ENCODE measurements around the gene ZNF428.

Gene ZNF428

DNA sequence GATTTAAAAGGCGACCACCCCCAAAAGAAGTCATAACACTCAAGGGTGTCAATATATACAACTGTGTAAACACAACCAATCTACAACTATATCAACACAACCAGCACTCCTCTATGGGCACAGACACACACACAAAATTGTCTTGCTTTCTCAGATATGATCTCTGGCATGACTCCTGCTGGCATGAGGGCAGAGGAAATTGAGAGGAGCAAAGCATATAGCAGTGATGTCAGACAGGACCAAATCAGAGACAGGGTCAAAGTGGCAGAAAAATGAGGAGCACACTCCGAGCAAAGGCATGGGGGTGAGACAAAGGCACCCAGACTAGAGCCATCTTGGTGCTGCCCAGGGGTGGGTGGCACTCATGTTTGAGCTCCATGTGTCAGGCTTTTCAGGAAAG, 33.1 kb downstream of the ZNF428 start:
- H3K4me3 ChIP-seq (replicated peaks in 1 of 2; ENCODE audit: low read depth in 2 of 2, low read length in 2 of 2) = no peak overlapping the region
- TF ChIP-seq, protein P1, sequence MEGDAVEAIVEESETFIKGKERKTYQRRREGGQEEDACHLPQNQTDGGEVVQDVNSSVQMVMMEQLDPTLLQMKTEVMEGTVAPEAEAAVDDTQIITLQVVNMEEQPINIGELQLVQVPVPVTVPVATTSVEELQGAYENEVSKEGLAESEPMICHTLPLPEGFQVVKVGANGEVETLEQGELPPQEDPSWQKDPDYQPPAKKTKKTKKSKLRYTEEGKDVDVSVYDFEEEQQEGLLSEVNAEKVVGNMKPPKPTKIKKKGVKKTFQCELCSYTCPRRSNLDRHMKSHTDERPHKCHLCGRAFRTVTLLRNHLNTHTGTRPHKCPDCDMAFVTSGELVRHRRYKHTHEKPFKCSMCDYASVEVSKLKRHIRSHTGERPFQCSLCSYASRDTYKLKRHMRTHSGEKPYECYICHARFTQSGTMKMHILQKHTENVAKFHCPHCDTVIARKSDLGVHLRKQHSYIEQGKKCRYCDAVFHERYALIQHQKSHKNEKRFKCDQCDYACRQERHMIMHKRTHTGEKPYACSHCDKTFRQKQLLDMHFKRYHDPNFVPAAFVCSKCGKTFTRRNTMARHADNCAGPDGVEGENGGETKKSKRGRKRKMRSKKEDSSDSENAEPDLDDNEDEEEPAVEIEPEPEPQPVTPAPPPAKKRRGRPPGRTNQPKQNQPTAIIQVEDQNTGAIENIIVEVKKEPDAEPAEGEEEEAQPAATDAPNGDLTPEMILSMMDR (IDR thresholded peaks at IDR 0.05; ENCODE audit: low read depth, low read length) = no peak
- DNase-seq (ENCODE audit: low read depth in 2 of 2) = no peak

DNA sequence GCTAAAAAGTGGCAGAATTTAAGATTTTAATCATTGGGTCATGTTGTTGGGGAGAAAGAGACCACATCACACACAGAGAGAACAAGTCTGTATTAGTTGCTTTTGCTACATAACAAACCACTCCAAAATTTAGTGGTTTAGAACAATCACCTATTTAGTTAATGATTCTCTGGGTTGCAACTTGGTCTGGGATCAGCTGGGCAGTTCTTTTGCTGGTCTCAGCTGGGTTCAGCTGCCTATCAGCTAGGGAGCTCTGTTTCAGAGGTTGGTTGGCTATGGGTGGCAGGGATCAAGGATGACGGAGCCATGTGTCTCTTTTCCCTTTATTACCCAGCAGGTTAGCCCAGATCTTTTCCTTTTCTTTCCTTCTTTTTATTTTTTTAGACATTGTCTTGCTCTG, 34.9 kb downstream of the ZNF428 start:
- no peak for DNase-seq (ENCODE audit: low read depth in 2 of 2)
- H3K4me3 ChIP-seq (replicated peaks in 1 of 2; ENCODE audit: low read depth in 2 of 2, low read length in 2 of 2) = no peak overlapping the region
- TF ChIP-seq, protein P1 (IDR thresholded peaks at IDR 0.05; ENCODE audit: low read depth, low read length) = no peak

DNA sequence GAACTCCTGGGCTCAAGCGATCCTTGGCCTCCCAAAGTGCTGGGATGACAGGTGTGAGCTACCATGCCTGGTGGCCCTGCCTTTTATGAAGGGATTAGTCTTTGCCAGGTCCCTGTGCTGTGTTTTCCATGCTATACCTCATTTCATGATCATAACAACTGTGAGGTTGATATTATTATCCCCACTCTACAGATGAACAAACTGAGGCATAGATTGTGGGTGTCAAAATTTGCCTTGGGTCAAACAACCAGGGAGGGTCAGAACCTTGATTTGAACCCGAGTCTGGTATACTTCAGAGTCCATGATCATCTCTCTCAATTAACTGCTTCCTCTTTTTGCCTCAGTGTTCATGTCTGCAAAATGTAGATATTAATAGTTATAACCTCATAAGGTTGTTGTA, 36.9 kb downstream of the ZNF428 start:
- no peak for DNase-seq (ENCODE audit: low read depth in 2 of 2)
- no peak overlapping the region for H3K4me3 ChIP-seq (replicated peaks in 1 of 2; ENCODE audit: low read depth in 2 of 2, low read length in 2 of 2)
- TF ChIP-seq, protein P1 (IDR thresholded peaks at IDR 0.05; ENCODE audit: low read depth, low read length) = no peak

DNA sequence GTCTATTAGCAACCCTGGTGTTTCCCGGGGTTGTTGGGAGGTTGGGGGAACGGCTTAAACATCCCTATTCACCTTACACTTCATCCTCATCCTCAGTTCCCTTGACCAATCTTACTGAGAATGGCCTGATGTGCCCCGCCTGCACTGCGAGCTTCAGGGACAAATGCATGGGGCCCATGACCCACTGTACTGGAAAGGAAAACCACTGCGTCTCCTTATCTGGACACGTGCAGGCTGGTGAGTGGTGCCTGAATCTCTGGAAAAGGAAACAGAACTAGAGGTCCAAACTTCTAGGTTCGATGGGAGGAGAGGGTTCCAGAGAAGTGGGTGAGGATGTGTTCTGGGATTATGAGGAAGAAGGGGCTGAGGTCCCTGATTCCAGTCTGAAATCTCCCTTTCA, 38.0 kb downstream of the ZNF428 start:
- TF ChIP-seq, protein P1 (IDR thresholded peaks at IDR 0.05; ENCODE audit: low read depth, low read length) = no peak
- no peak for DNase-seq (ENCODE audit: low read depth in 2 of 2)
- H3K4me3 ChIP-seq (replicated peaks in 1 of 2; ENCODE audit: low read depth in 2 of 2, low read length in 2 of 2) = no peak overlapping the region

- TF ChIP-seq, protein P1 (IDR thresholded peaks at IDR 0.05; ENCODE audit: low read depth, low read length) = no peak
- DNase-seq (ENCODE audit: low read depth in 2 of 2) = no peak
These were observed 40.6 kb downstream of the ZNF428 start for GRCh38 chr19:43578787-43579186.

GRCh38 chr19:43575955-43576878, 43.2 kb downstream of the ZNF428 start:
- TF ChIP-seq, protein P1 (IDR thresholded peaks at IDR 0.05; ENCODE audit: low read depth, low read length) = no peak
- peak in 1 of 2 donors; percentile 4 for DNase-seq (ENCODE audit: low read depth in 2 of 2)
- H3K4me3 ChIP-seq (replicated peaks in 1 of 2; ENCODE audit: low read depth in 2 of 2, low read length in 2 of 2) = peak overlapping the region; percentile 39 to 49

More at GRCh38 chr19:43578787-43579186, 40.6 kb downstream of the ZNF428 start:
- no peak overlapping the region for H3K4me3 ChIP-seq (replicated peaks in 1 of 2; ENCODE audit: low read depth in 2 of 2, low read length in 2 of 2)
